Ovary (tissue), 9 donors: ENCODE results near the gene ADGRB3. TPM values are rescaled to one million over a fixed set of nuclear protein-coding genes. Genes with fewer than 3 reads are reported as not detected.

Experiments used
- DNase-seq, 5 donors: peaks; one replicate each; pipeline ENCODE4 v3.0.0-alpha.2; 2019 to 2020
- H3K27ac ChIP-seq, 2 donors: fragments of 200-600 bp; one replicate each; pipeline versions ENCODE4 v1.5.1 to v1.8.0; 2019 to 2022
- H3K27me3 ChIP-seq: fragments of 200-600 bp; one replicate; pipeline ENCODE4 v1.8.0; 2022
- H3K36me3 ChIP-seq: fragments of 200-600 bp; sonication (generic); one replicate; pipeline ENCODE4 v1.5.1; 2019
- H3K4me1 ChIP-seq: one replicate; pipeline ENCODE4 v1.8.1; 2013; ENCODE audit warnings: mild to moderate bottlenecking, moderate library complexity; ENCODE audit not compliant: insufficient read depth
- H3K4me3 ChIP-seq: fragments of 200-600 bp; sonication (generic); one replicate; pipeline ENCODE4 v1.5.1; 2017
- H3K9me3 ChIP-seq, 2 donors: fragments of 200-600 bp in 1 of 2; sonication (generic) in 1 of 2; one replicate each; pipeline versions ENCODE4 v1.5.1 to v1.8.1; 2013 to 2019; ENCODE audit warnings: mild to moderate bottlenecking in 1 of 2, moderate library complexity in 1 of 2
- CTCF ChIP-seq, 3 donors: fragments of 450-650 bp in 2 of 3; fragments of 200-600 bp in 1 of 3; IDR thresholded peaks; one replicate each; pipeline versions ENCODE4 v1.5.1 to v1.8.0; 2016 to 2022; ENCODE audit warnings: antibody characterized with exemption in 3 of 3, mild to moderate bottlenecking in 1 of 3
- EP300 ChIP-seq: sonication (generic); formaldehyde crosslinking; IDR thresholded peaks from one replicate; pipeline ENCODE4 v1.6.1; 2017; ENCODE audit warnings: antibody characterized with exemption
- POLR2A ChIP-seq: fragments of 450-650 bp; IDR thresholded peaks from one replicate; pipeline ENCODE4 v1.6.1; 2017; ENCODE audit warnings: antibody characterized with exemption, mild to moderate bottlenecking, moderate library complexity
- WGBS, 3 donors: extraction: QIAGEN DNeasy Blood & Tissue Kit in 1 of 3; methylation state at CpG; one replicate each; pipeline versions ENCODE4 v1.1.5 to v1.1.7; 2013 to 2017; 5-methylcytosine and 5-hydroxymethylcytosine counted together
- intact Hi-C, 4 donors: fragments of 100-400 bp; cut with DNase I; formaldehyde crosslinking; loops; one replicate each; pipeline versions ENCODE4 v1.11.0 to v1.15.1; 2022 to 2023
- polyA plus RNA-seq, 2 donors: library from polyadenylated mRNA; stranded (reverse); fragments of 200-250 nt in 1 of 2; fragments of 350-450 nt in 1 of 2; fragmentation: Illumina TruSeq in 1 of 2; extraction: RNeasy Lipid Tissue Mini Kit (QIAGEN cat#74804) in 1 of 2; gene quantifications; one replicate each; pipeline ENCODE4 v1.2.3, GENCODE V29; 2013 to 2014
- total RNA-seq, 7 donors: library from RNA; depleted of rRNA in 2 of 7; stranded (reverse); fragments of >200 nt in 2 of 7; fragmentation: NEBNext Ultra II Directional in 3 of 7; extraction: Animal tissue kit (Norgen Biotek cat#: 25700) in 3 of 7; gene quantifications; one replicate each; pipeline versions ENCODE4 v1.1.0 to v1.2.4, GENCODE V29; 2016 to 2023
- donor health status: DM: no; HTN: no; CAD: no; lungs with moderate emphysema.
- donor health status: DM: no; HTN: no; CAD: no.
- donor health status: Bipolar disorder and iron deficiency.
- donor health status: DM: yes; HTN: yes; CAD: no.
- donor health status: DM: no; HTN: no; CAD: no.
- donor health status: DM: yes; HTN: yes; CAD: no.

ADGRB3 gene
- total and polyA plus RNA-seq, 9 donors = 0.28 to 3.0 (median 1.4) TPM

GRCh38 chr6:68704485-68704884, 69.4 kb downstream of the ADGRB3 start:
- intact Hi-C loops = no loop called here
- no peak for TF ChIP-seq EP300
- no peak for TF ChIP-seq POLR2A
- no peak for TF ChIP-seq CTCF (IDR thresholded peaks at IDR 0.05)

GRCh38 chr6:68709091-68709490, 74.0 kb downstream of the ADGRB3 start:
- H3K4me1 ChIP-seq = no peaks in the 10 kb centered on the region
- DNase-seq = no peak
- no peaks in the 10 kb centered on the region for H3K9me3 ChIP-seq
- no peak overlapping the region for H3K27ac ChIP-seq
- no peaks in the 10 kb centered on the region for H3K27me3 ChIP-seq
- no peak overlapping the region for H3K4me3 ChIP-seq
- 85 to 87% (median 87%) methylated on average over 2 of the region's 2 CpGs for WGBS, 3 donors
- no peaks in the 10 kb centered on the region for H3K36me3 ChIP-seq
- intact Hi-C loops = no loop called here
- no peak for TF ChIP-seq EP300
- no peak for TF ChIP-seq POLR2A
- no peak for TF ChIP-seq CTCF (IDR thresholded peaks at IDR 0.05)

More at GRCh38 chr6:68704485-68704884, 69.4 kb downstream of the ADGRB3 start:
- Histone ChIP-seq H3K9me3 (no peaks in the 10 kb centered on the region), H3K27ac (no peak overlapping the region), H3K4me3 (no peak overlapping the region), H3K27me3 (no peaks in the 10 kb centered on the region), H3K4me1 (no peaks in the 10 kb centered on the region), H3K36me3 (no peaks in the 10 kb centered on the region)
- DNase-seq = no peak

GRCh38 chr6:68709882-68710281, 74.8 kb downstream of the ADGRB3 start:
- DNase-seq = no peak
- Histone ChIP-seq H3K4me3 (no peak overlapping the region), H3K27me3 (no peaks in the 10 kb centered on the region), H3K36me3 (no peaks in the 10 kb centered on the region), H3K4me1 (no peaks in the 10 kb centered on the region), H3K27ac (no peak overlapping the region), H3K9me3 (no peaks in the 10 kb centered on the region)
- intact Hi-C loops = no loop called here
- no peak for TF ChIP-seq EP300
- TF ChIP-seq CTCF (IDR thresholded peaks at IDR 0.05) = no peak
- TF ChIP-seq POLR2A = no peak

- no peaks in the 10 kb centered on the region for H3K36me3 ChIP-seq
- H3K27me3 ChIP-seq = no peaks in the 10 kb centered on the region
- no peak for DNase-seq
- H3K4me3 ChIP-seq = no peak overlapping the region
- no peaks in the 10 kb centered on the region for H3K4me1 ChIP-seq
- 20 to 59% (median 20%) methylated on average over 3 of the region's 3 CpGs for WGBS, 3 donors
- intact Hi-C loops = no loop called here
- TF ChIP-seq EP300 (no peak), CTCF (IDR thresholded peaks at IDR 0.05) (no peak)
- no peaks in the 10 kb centered on the region for H3K9me3 ChIP-seq
- H3K27ac ChIP-seq = no peak overlapping the region
Observed at GRCh38 chr6:68710496-68710895, 75.4 kb downstream of the ADGRB3 start.

GRCh38 chr6:68710916-68711315, 75.8 kb downstream of the ADGRB3 start:
- no peaks in the 10 kb centered on the region for H3K36me3 ChIP-seq
- H3K4me3 ChIP-seq = no peak overlapping the region
- TF ChIP-seq POLR2A (no peak), CTCF (IDR thresholded peaks at IDR 0.05) (no peak), EP300 (no peak)
- H3K9me3 ChIP-seq = no peaks in the 10 kb centered on the region
- intact Hi-C loops = no loop called here
- DNase-seq = no peak
- WGBS, 3 donors = 37 to 57% (median 43%) methylated on average over 3 of the region's 3 CpGs
- no peaks in the 10 kb centered on the region for H3K4me1 ChIP-seq
- no peaks in the 10 kb centered on the region for H3K27me3 ChIP-seq
- H3K27ac ChIP-seq = no peak overlapping the region
